Measurements from ENCODE around the gene MAML3.

- TF ChIP-seq CTCF (IDR thresholded peaks at IDR 0.05) (no peak), POLR2A (IDR thresholded peaks at IDR 0.05) (no peak)
Observed at GRCh38 chr4:140071806-140072205, 82.2 kb downstream of the MAML3 start.

All from uterus (tissue), 2 donors.